Astrocyte of the spinal cord (primary cell): ENCODE results near the gene NBL1.

Experiments used
- DNase-seq: peaks from one replicate; pipeline ENCODE4 v3.0.0; 2011; ENCODE audit warnings: low read depth, low spot score
- H3K4me3 ChIP-seq: 2 replicates; pipeline ENCODE4 v1.5.1; 2011; ENCODE audit warnings: low read depth, mild to moderate bottlenecking, low read length, moderate library complexity
- CTCF ChIP-seq: IDR thresholded peaks from 2 replicates; pipeline ENCODE4 v1.5.1; 2012; ENCODE audit warnings: low read depth, mild to moderate bottlenecking, low read length, inconsistent platforms
- in situ Hi-C: cut with HindIII; loops from 2 replicates; pipeline ENCODE4 v1.10.0; 2017; ENCODE audit warnings: low sequenced_read_pairs

NBL1 gene

GRCh38 chr1:19602486-19602885 is 41.6 kb upstream of the NBL1 start:
- H3K4me3 ChIP-seq = no peak overlapping the region
- no peak for TF ChIP-seq CTCF
- in situ Hi-C loops = no loop called here
- DNase-seq = no peak

DNA sequence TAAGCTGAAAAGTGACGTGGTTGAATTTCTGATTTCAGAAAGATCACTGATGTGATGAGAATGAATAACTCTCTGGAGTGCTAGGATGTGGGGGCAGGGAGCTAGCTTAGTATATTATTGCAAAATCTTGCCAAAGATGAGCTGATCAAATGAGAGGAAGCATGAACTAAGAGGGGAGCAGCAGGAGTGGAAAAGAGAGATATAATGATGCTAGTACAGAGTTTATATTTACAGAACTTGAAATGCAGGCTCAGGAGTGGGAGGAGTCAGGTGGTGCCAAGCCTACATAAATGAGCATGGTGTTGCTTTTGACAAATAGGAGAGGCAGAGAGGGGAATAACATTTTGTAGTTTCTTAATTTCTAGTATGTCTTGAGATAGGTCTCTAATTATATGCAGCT is 38.1 kb upstream of the NBL1 start:
- H3K4me3 ChIP-seq = no peak overlapping the region
- DNase-seq = no peak
- TF ChIP-seq CTCF = no peak
- in situ Hi-C loops = no loop called here

DNA sequence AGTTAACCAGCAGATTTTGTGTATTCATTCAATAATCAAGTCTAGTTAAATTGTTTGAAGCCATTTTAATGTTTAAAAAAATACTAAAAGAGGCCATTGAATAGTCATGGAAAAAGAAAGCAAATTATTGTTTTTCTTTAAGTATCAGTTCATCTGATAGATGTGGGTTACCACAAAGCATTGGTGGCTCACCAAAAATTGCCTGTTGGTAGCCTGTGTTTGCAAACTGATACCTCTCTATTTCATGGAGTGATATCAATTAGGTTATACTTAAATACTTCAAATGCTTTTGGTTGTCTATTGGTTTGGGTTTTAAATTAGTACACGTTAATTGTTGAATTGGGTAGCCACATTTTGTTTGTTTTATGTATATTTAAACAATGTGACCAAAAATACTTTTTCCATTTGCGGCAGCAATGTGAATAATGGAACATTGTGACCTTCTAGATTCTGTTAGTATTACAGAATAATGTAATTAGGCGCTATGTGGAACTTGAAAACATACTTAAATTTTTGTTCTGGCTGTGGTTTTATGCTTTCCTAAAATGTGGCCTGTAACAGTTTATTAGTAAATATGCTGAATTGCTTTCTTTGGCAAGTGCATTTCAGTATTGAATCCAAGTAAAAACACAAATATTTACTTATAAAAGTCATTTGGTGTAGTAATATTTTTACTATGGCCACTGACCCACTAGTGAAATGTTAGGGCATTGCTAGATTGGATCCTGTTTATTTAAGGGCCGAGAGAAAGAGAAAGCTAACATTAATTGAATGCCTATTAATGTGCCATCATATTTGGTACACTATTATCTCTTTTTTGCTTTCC is 37.1 kb upstream of the NBL1 start:
- DNase-seq = peak; percentile 49
- in situ Hi-C loops = no loop called here
- no peak overlapping the region for H3K4me3 ChIP-seq
- no peak for TF ChIP-seq CTCF

- TF ChIP-seq CTCF = no peak
- no peak for DNase-seq
- in situ Hi-C loops = no loop called here
- no peak overlapping the region for H3K4me3 ChIP-seq
Measured at GRCh38 chr1:19608232-19608631, 35.9 kb upstream of the NBL1 start.

- DNase-seq = no peak
- in situ Hi-C loops = no loop called here
- TF ChIP-seq CTCF = no peak
- H3K4me3 ChIP-seq = no peak overlapping the region
Measured at GRCh38 chr1:19610282-19610981, 33.7 kb upstream of the NBL1 start.

DNA sequence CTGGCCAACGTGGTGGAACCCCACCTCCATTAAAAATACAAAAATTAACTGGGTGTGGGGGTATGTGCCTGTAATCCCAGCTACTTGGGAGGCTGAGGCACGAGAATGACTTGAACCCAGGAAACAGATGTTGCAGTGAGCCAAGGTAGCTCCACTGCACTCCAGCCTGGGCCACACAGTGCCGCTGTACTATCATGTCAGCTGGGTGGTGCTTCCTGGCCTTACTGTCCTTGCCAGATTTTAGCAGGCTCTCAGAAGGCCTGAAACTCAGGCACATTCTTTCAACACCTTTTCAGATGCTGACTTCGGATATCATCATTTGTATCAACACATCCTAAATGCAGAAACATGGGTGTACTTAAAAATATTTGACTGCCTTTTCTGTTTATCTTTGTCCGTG is 31.6 kb upstream of the NBL1 start:
- in situ Hi-C loops = no loop called here
- no peak for DNase-seq
- no peak overlapping the region for H3K4me3 ChIP-seq
- no peak for TF ChIP-seq CTCF
